GM18508 (cell line): Measurements from ENCODE around the gene C1QTNF9B.
"Not testable (repeated sequence)": the region's sequence is repeated elsewhere in the genome, so short reads cannot be mapped to it uniquely, and the experiment has no call there.

Experiments used
- ATAC-seq: cut with Tn5 transposase; IDR thresholded peaks from one replicate; pipeline ENCODE4 v1.9.1; 2021; ENCODE audit warnings: moderate number of reproducible peaks; ENCODE audit not compliant: insufficient read depth, unreplicated experiment

C1QTNF9B gene

DNA sequence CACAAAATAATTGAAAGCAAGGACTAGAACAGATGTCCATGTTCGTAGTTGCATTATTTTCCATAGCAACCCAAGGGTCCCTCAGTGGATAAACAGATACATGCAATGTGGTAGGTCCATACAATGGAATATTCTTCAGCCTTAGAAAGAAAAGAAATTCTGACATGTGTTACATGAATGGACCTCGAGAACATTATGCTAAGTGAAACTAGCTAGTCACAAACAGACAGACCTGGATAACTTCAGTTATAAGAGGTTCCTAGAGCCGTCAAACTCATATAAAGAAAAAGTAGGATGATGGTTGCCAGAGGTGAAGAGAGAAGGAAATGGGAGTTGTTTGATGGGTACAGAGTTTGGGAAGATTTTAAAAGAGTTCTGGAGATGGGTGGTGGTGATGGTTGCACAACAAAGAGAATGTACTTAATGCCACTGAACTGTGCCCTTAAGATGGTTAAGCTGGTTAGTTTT is at the start of gene C1QTNF9B:
Gene C1QTNF9B (minus strand): TSS at position 51 of the 468 bp plus-strand sequence.
- not testable (repeated sequence) for ATAC-seq

DNA sequence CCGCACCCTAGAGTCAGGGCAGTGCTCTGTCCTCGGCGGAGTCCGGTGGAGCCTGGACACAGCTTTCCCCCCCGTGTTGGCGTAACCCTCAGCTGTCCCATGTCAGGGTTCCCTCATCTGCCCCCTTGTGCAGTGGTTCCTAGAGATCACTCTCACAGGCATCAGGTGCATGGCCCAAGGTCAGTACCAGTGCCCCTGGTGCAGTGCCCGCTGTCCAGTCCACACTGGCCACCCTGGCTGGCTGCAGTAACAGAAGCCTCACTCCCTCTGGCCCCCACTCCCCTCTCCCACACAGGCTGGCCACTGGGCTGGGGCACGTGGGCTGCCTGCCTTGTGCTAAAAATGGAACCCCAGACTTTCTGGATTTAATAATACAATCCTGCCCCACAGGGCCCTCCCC is 49.6 kb upstream of the C1QTNF9B start:
- no peak for ATAC-seq

DNA sequence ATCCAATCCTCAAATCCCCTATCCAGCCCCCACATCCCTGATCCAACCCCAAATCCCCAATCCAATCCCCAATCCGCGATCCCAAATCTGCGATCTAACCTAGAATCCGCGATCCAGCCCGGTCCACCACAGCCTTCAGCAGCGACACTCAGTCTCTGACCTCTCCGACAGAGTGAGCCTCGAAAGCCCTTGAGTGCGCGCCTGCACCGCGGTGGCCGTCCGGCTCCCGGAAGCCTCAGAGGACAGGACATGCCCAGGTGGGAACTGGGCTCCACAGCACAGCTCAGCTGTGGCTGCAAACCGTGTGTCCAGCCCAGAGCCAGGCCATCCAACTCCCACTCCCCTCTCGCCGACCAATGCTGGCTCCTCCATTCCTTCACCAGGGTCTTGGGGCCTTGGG is 48.8 kb upstream of the C1QTNF9B start:
- ATAC-seq, result no peak

DNA sequence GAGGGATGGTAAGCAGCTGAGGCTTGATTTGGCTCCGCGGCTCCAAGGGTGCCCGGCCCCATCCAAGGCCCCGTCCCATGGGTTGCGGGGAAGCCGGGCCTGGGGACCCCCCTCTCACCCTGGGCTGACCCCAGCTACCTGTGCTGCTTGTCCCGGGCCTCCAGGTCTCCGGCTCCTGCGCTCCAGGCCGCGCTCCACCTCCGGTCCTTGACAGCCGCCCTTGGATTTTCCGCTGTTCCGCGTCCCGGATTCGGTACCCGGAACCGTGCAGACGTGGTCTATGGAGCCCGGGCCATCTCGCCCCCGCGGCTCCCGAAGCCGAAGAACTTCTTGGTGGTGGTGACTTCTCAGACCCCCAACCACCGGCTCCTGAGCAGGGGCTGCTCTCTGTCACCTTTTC is 48.3 kb upstream of the C1QTNF9B start:
- ATAC-seq, result no peak

DNA sequence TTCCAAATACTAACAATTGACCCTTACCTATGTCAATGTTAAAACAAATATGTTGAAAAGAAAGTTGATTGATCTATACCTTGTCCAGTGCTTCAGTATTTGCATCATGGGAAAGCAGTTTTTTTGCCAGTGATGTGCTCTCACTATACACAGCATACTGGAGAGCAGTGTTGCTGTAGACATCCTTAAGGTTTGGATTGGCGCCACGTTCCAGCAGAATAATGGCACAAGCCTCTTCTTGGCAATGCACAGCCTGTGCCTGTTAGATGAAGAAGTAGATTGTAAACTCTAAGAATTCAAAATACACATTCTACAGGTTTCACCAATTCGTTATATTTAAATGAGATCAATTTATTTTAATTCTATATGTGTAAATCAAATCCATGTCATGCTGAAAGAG is 43.9 kb upstream of the C1QTNF9B start:
- ATAC-seq, result no peak

DNA sequence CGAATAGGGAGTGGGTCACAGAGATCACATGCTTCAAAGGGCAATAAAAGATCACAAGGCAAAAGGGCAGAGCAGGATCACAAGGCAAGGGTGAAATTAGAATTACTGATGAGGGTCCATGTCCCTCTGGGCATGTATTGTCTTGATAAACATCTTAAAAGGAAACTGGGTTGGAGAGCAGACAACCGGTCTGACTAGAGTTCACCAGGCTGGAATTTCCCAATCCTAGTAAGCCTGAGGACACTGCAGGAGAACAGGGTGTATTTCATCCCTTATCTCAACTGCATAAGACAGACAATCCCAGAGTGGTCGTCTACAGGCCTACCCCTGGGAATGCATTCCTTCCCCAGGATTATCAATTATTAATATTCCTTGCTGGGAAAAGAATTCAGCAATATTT is 42.4 kb upstream of the C1QTNF9B start:
- not testable (repeated sequence) for ATAC-seq

DNA sequence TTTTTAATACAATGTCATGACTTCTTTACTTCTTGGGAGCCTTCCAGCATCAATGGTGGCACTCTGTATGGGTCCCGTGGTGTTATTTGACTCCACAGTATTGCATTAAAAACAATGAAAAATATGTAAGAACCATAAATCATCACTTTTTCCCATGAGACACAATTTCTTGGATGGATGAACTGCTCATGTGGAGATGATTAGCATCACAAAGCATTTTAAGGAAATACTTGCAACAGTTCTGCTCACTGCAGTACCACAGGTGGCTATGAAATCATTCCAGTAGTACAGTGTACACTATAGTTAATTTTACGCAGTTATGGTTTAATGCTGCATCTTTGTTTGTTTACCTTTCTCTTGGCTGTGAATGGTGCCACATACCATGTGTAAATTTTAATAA is 37.2 kb upstream of the C1QTNF9B start:
- no peak for ATAC-seq

DNA sequence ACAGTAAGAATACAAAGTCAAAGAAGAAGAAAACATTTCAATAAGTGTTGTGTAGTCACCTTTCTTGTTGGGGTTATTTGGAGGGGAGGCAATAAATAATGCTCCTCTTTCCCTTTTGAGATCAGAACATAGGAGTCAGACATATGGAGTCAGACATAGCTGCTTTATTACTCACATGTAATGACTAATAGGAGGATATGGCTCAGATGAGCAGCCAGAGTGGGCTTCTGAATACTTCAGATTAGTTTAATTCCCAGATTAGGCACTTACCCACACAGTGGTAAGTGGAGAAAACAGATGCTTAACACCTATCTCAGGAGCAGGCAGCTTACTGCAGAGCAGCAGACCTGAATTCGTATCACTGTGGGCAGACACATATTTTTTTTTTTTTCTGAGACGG is 31.7 kb upstream of the C1QTNF9B start:
- no peak for ATAC-seq

DNA sequence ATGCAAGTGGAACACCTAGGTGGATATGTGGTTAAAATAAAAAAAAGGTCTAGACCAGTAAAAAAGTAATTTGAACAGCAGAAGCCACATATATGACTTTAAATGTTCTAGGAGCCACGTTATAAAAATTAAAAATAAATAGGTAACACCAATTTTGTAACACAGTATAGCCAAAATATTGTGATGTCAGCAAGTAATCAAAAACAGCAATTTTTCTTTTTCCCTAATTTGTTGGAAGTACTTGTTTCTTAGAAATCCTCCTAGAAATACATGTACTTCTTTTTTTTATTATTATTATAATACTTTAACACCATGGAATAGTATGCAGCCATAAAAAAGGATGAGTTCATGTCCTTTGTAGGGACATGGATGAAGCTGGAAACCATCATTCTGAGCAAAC is 25.7 kb upstream of the C1QTNF9B start:
- no peak for ATAC-seq

DNA sequence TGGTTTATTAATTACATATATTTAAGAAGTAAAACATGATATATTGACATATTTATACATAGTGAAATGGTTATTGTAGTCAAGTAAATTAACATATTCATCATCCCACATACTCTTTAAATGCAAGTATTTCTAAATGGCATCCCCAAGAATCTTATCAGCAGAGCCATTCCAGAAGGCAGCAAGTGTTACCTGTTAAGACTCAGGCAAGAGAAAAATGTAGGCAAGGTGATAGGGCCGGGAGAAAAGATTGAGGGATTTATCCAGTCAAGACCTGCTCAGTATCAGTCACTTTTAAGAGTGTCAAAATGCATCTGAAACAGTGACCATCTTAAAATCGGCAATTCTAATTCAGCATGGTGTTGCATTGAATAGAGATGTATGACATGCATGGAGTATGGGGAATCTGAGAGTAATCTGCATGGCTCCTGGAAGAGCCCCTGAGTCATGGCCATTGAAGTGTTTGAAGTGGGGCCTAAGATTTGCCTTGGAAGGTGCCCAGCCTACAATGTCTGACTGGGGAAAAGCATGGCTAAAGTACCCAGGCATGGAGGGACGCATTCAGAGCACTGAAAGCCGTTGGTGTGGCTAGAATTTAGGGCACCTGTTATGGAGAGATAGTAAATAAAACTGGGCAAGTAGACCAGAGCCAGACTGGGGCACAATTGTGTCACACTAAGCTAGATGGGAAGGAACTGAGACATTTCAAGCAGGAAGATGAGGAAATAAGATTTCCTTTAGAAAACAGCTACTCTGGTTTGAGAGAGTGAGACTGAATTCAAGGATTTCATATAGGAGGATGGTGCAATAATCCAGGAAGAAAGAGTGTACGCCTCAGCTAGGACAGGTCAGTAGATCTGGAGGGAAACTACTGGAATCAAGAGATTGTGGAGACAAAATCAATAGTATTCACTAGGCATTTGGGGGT is 25.0 kb upstream of the C1QTNF9B start:
- no peak for ATAC-seq

DNA sequence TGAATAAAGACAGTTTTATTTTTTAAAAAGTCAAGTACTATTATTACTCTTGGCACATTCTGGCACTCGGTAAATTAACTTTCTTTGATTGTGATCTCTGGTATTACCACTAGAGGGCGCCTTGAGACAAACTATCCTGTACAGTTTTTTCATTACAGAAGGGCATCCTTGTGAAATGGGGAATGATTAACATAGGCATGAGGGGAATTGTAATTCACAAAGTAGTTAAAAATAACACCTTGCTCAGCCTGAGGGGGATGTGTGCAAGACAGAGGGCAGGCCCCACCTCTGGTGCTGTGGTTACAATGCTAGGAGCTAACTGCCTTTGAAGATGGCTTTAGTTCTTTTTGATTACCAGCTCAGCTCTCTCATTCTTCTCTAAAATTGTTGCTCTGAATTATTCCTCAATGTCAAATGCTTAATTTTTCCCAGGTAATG is 24.2 kb upstream of the C1QTNF9B start:
- no peak for ATAC-seq

DNA sequence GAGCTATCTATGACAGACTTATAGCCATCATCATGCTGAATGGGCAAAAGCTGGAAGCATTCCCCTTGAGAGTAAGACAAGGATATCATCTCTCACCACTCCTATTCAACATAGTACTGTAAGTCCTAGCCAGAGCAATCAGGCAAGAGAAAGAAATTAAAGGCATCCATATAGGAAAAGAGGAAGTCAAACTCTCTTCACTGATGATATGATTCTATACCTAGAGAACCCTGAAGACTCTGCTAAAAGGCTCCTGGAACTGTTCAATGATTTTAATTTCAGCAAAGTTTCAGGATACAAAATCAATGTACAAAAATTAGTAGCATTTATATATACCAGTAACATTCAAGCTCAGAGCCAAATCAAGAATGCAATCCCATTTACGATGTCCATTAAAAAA is 21.7 kb upstream of the C1QTNF9B start:
- ATAC-seq, result no peak

DNA sequence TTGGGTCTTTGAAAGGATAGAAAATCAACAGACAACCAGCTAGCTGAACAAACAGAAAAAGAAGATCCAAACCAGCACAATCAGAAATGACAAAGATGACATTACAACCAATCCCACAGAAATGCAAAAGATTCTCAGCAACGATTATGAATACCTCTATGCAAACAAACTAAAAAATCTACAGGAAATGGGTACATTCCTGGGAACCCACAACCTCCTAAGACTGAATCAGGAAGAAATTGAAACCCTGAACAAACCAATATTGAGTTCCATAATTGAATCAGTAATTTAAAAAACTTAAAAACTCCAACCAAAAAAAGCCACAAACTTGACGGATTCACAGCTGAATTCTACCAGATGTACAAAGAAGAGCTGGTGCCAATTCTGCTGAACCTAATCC is 20.9 kb upstream of the C1QTNF9B start:
- no peak for ATAC-seq

DNA sequence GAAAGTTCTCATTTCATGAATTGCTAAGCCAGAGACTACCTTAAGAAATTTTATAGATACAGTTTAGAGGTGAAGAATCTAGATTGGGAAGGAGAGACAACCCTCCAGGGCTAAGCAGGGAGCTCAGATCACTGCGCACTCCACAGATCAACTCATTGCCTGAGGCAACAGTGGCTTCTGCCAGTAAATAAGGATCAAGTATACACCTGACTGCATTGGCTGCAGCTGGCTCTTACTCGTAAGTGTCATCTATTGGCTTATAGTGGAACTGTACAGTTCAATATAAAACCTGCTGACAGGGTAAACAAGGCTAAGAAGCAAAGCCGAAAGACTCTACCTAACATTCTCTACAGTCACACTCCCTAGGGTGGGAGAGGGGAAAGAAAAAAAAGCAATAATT is 18.0 kb upstream of the C1QTNF9B start:
- no peak for ATAC-seq

DNA sequence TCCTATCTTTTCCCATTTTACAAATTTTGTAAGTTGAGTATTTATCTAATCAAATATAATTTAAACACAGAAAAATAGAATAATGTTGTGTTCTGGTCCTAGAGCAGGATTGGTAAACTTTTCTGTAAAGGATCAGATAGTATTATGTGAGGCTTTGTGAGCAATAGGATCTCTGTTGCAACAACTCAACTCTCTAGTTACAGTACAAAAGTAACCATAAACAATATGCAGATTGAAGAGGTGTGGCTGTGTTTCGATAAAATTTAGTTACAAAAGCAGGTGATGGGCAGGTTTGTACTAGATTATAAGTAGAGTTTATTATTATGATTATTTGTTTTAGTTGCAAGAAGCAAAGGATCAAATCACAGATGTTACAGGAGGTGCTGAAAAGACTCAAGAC is 15.2 kb upstream of the C1QTNF9B start:
- ATAC-seq, result no peak

DNA sequence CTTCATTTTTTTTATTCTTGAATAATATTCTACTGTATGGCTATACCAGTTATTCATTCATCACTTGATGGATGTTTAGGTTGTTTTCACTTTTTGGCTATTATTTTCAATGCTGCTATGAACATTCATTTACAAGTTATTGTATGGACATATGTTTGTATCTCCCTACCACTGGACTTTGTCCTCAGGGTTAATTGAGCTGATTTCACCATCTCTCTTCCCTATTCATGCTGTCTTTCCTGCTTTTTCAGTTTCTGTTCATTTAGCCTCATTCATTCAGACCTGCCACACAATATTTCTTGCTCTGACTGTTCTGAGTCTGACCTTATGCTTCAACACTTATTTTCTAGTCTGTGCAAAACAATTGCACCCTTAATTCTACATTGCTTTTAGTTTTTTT is 12.3 kb upstream of the C1QTNF9B start:
- no peak for ATAC-seq

DNA sequence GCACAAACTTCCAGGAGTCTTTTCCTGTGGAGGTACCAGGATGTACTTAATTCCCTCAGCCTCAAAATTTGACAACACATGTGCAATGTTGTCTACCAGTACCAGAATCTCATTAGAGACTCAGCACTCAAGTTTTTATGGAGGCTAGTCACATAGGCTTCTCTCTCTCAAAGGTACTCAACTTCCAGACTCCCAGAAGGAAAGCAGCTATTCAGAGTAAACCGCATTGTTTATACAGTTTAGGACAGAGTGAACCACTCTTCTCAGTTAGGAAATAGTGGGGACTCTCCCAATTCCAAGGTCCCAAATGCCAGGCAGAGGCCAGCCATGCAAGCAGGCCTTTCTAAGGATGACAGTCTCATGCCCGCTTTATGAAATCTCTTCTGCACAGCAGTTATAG is 8.5 kb upstream of the C1QTNF9B start:
- no peak for ATAC-seq

DNA sequence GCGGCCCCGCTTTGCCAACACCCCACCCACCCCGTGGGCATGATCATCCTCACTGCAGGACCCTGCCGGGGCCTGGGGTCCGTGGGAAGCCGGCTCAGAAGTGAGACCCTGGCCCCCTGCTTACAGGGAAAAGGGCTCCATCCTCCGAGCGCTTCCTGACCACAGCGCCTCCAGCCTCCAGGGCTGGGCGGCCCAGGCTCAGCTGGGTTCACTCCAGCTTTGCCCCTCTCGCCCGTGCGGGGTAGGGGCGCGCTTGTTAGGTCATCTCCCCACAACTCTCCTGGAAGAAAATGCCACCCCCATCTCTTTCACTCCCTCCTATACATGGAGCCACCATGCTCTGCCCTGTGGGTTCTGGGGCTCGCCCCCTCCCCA is 6.6 kb upstream of the C1QTNF9B start:
- ATAC-seq, result no peak

DNA sequence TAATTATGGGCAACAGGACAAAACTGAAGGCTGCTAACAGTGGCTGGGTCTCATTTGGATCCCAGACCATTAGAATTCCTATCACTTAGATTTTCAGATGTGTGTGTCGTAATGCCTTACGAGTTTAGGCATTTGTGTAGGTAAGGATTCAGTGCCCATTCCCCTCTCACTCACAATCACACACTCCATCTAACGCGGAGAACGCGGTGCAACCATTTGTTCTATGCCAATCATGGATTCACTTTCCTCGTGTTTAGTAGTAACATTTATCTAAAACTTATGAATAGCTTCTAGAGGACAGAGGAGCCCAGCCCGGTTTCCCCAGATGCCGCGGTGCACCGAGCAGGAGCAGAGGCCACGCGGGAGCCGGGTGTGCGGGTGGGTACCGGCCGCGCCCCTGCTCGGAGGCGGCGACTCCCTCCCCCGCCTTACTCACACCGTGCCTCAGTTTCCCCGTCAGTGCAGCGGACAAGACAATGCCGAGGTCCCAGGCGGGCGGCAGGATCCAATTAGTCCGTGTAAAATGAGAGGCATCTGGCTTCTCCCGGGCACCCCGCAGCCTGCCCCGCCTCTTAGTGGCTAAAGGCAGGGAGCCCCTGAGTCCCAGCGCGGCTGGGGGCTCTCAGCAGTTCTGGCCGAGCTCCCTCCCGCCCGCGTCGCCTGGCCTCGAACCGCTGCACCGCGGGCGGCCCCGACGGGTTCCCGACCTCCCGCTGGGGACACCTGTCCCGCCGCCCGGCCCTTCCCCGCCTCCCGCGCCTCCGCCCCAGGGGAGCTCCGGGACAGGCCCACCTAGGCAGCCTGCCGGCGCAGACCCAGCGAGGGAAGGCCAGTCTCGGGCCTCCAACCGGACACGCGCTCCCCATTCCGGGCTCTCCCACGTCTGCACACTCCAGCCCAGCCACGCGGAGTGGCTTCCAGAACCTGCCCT is 5.9 kb upstream of the C1QTNF9B start:
- ATAC-seq, result no peak

DNA sequence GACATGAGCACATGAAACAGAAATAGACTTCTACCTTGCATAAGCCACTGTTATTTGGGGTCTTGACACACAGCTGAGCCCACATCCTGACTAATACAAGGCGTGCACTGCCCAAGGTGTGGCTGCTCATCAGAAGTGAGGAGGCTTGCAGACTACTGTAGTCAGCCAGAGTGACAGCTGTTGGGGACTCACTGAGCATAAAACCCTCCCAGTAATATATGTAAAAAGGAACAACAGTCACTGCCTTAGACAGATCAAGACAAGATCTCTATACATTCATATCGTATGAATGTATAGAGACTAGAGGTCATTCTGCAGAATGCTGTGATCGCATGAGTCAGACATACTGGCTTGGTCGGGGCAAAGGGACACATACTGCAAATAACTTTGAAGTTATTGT is 4.1 kb upstream of the C1QTNF9B start:
- no peak for ATAC-seq

DNA sequence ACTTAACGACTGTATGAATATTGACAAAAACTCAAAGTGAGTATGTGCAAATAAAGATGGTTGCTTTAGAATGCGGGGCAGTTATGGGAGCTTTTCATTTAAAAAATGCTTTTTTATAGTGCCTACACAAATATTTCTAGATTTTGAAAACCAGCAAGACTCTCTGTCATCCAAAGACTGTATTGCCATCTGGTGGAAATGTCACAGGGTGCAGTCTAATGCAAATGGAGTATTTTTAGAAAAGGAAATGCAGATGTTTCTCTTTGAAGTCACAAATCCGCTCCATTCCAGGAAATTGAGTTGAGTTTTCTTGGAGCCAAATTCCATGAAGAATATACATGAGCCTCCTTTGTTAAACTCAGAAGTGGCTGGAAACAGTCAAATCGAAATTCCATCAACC is 2.3 kb upstream of the C1QTNF9B start:
- ATAC-seq, result no peak
